Heart left ventricle (tissue), 16 donors: ENCODE measurements around the gene TMEM138. TPM values are rescaled to one million over a fixed set of nuclear protein-coding genes. Genes with fewer than 3 reads are reported as not detected.

Experiments
- ATAC-seq, 4 donors: fragments of 200-7000 bp; cut with Tn5 transposase; one replicate each; pipeline ENCODE4 v1.9.1; 2020 to 2022; ENCODE audit warnings: moderate library complexity in 4 of 4, mild to moderate bottlenecking in 3 of 4, moderate number of reproducible peaks in 1 of 4
- DNase-seq, 5 donors: peaks; one replicate each; pipeline ENCODE4 v3.0.0-alpha.2; 2020
- H3K27ac ChIP-seq, 12 donors: fragments of 200-600 bp; sonication (generic) in 4 of 12; one replicate each; pipeline versions ENCODE4 v1.5.0 to v1.8.0; 2016 to 2022; ENCODE audit warnings: mild to moderate bottlenecking in 2 of 12
- H3K27me3 ChIP-seq, 9 donors: fragments of 200-600 bp; sonication (generic) in 2 of 9; one replicate each; pipeline versions ENCODE4 v1.5.1 to v1.8.0; 2016 to 2022; ENCODE audit warnings: mild to moderate bottlenecking in 3 of 9
- H3K36me3 ChIP-seq, 9 donors: fragments of 200-600 bp; sonication (generic) in 2 of 9; one replicate each; pipeline versions ENCODE4 v1.5.0 to v1.8.0; 2018 to 2022; ENCODE audit warnings: mild to moderate bottlenecking in 2 of 9
- H3K4me1 ChIP-seq, 12 donors: fragments of 200-600 bp; sonication (generic) in 4 of 12; one replicate each; pipeline versions ENCODE4 v1.5.0 to v1.8.0; 2016 to 2022; ENCODE audit warnings: mild to moderate bottlenecking in 3 of 12
- H3K4me3 ChIP-seq, 12 donors: fragments of 200-600 bp; sonication (generic) in 4 of 12; one replicate each; pipeline versions ENCODE4 v1.5.0 to v1.8.0; 2017 to 2022; ENCODE audit warnings: mild to moderate bottlenecking in 9 of 12, moderate library complexity in 4 of 12
- H3K9me3 ChIP-seq, 12 donors: fragments of 200-600 bp; sonication (generic) in 4 of 12; one replicate each; pipeline versions ENCODE4 v1.5.0 to v1.8.0; 2016 to 2022; ENCODE audit warnings: mild to moderate bottlenecking in 1 of 12
- POLR2A ChIP-seq, 2 donors: fragments of 450-650 bp; IDR thresholded peaks; one replicate each; pipeline ENCODE4 v1.6.1; 2017; ENCODE audit warnings: antibody characterized with exemption in 2 of 2, mild to moderate bottlenecking in 2 of 2, moderate library complexity in 2 of 2
- WGBS, 4 donors: extraction: QIAGEN DNeasy Blood & Tissue Kit in 2 of 4; methylation state at CpG; one replicate each; pipeline versions ENCODE4 v1.1.5 to v1.1.7; 2013 to 2018; 5-methylcytosine and 5-hydroxymethylcytosine counted together
- intact Hi-C, 10 donors: fragments of 100-400 bp; cut with DNase I; formaldehyde crosslinking; loops; one replicate each; pipeline versions ENCODE4 v1.11.1 to v1.14.2; 2022
- long read RNA-seq, 3 donors: library from polyadenylated mRNA; unstranded; transcript quantifications; one replicate each; pipeline ENCODE4 v2.0.0, GENCODE V29; 2020 to 2021
- polyA plus RNA-seq, 2 donors: library from polyadenylated mRNA; stranded (reverse); fragments of 200-250 nt; gene quantifications; one replicate each; pipeline ENCODE4 v1.2.3, GENCODE V29; 2013
- total RNA-seq, 9 donors: library from RNA; depleted of rRNA in 2 of 9; stranded (reverse); fragments of >200 nt in 2 of 9; fragmentation: NEBNext Ultra II Directional in 3 of 9; extraction: Animal tissue kit (Norgen Biotek cat#: 25700) in 3 of 9; gene quantifications; one replicate each; pipeline versions ENCODE4 v1.1.0 to v1.2.4, GENCODE V29; 2016 to 2023
- TF ChIP-seq, protein P1 (sequence below), 12 donors: fragments of 200-600 bp; sonication (generic) in 4 of 12; IDR thresholded peaks; one replicate each; pipeline versions ENCODE4 v1.5.0 to v1.8.0; 2018 to 2022; ENCODE audit warnings: antibody characterized with exemption in 12 of 12, mild to moderate bottlenecking in 5 of 12
- donor health status: ischemic (EF 13 %, LVEDD 7.1; RV severe dilation, severe dysfunction).
- donor health status: healthy with polysubstance abuse.
- donor health status: DM: no; HTN: yes; CAD: no.
- donor health status: DM: no; HTN: no; CAD: no.
- donor health status: ischemic (EF 25% LVEDD 6.9; RV normal size, moderate dysfunction).
- donor health status: ischemic (EF 25% LVEDD 5.7; RV mildly dilated, moderate dysfunction).
- donor health status: healthy.
- donor health status: DM: yes; HTN: yes; CAD: no.
- donor health status: ischemic (EF 35%, LVEDD 5.7; RV mildly dilated, moderate dysfunction).
- donor health status: nonischemic (EF 11% LVEDD 7.7; RV severe dilation, severe dysfunction).
- donor health status: DM: yes; HTN: yes; CAD: no.
- donor health status: PGD.
- donor health status: ischemic (EF 29% LVEDD 5.4; RV normal size, mild dysfunction).
- donor health status: nonischemic (EF 23%, LVEDD 6.1; RV moderate dilation, normal function).

The TMEM138 gene
- total RNA-seq (10 to 100 TPM; 15.7 to 27.0 (median 19.0) TPM), polyA plus RNA-seq (10 to 100 TPM; 19.5 to 29.3 TPM)
- long read RNA-seq, donor 1, transcript TMEM138-201 (5 exons, 1,848 nt), result major isoform, 5 of 7 reads
- long read RNA-seq, donor 1, partial matches to known transcripts, result 0 of 7 reads
- long read RNA-seq, donor 1, other reads (novel, unspliced or antisense), result 2 of 7 reads
- long read RNA-seq, donor 2, transcript TMEM138-201 (5 exons, 1,848 nt), result major isoform, 32 of 41 reads
- long read RNA-seq, donor 2, partial matches to known transcripts, result 1 of 41 reads
- long read RNA-seq, donor 2, other reads (novel, unspliced or antisense), result 8 of 41 reads
- long read RNA-seq, donor 3, transcript TMEM138-201 (5 exons, 1,848 nt), result major isoform, 10 of 12 reads
- long read RNA-seq, donor 3, partial matches to known transcripts, result 0 of 12 reads
- long read RNA-seq, donor 3, other reads (novel, unspliced or antisense), result 2 of 12 reads

DNA sequence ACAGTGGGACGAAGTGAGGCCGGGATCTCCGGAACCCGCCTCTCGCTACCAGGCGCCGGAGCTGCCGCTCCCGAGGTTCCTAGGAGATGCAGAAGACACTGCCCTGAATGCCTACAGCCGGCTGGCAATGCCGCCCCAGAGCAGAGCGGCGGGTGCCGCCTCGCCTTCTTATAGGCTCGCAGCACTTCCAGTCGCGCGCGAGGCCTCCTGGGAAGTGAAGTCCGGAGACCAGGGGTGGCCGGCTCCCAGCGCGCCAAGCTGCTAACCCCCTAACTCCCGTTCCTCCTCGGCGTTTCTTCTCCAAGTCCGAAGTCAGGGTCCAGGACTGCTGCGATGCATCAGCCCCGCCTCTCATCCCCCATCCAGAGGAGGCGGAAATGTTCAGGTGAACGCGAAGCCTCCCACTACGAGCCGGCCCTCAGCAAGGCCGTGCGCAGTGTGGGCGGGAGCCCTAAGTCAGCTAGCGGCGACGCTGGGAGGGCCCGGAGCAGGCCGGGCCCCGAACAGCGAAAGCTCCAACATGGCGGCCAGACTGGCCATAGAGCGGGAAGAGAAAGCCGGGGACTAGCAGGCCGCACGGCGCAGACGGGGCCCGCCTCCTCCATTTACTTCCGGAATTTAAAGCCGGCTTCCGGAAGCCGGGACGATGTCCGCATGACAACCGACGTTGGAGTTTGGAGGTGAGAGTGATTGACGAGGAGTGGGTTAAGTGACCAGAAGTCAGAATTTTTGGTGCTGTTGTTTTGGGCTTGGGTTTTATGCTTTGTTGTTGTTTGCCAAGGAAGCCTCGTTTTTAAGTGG is at the start of gene TMEM138, which contains the start of gene CYB561A3:
Gene TMEM138 (plus strand): TSS at position 634 of the 801 bp plus-strand sequence. CDS start 2,017 bp downstream, outside the sequence.
Gene CYB561A3 (minus strand): TSS at position 142 of the 801 bp plus-strand sequence. CDS start 5,169 bp downstream, outside the sequence.
- intact Hi-C loops, result loop anchor here in 3 of 10 donors (1.0 to 2.0 kb wide), 2 partner anchors 29 kb away; partner anchors contain the start of genes DDB1 (in 3 of the 3) and TKFC (in 3 of the 3)
- Histone ChIP-seq H3K27me3 (no peaks in the 10 kb centered on the region), H3K4me3 (peak within 1 kb of the TSS; percentile 46 to 86 (median 73)), H3K9me3 (no peaks in the 10 kb centered on the region), H3K27ac (peak within 1 kb of the TSS; percentile 95 to 100 (median 99)), H3K4me1 (peaks cover 0 to 55% (median 28%) of the 10 kb centered on the region in 12 donors), H3K36me3 (peaks cover 0 to 35% (median 31%) of the 10 kb centered on the region in 9 donors)
- peak; percentile 96 to 97 (median 97) for ATAC-seq
- 0 to 1% (median 0%) methylated on average over 38 to 63 of the region's 63 CpGs for WGBS, 4 donors
- peak; percentile 91 to 95 (median 94) for DNase-seq
- TF ChIP-seq POLR2A (IDR thresholded peaks at IDR 0.05), result peak in 1 of 2 donors; percentile 79
- TF ChIP-seq, protein P1, sequence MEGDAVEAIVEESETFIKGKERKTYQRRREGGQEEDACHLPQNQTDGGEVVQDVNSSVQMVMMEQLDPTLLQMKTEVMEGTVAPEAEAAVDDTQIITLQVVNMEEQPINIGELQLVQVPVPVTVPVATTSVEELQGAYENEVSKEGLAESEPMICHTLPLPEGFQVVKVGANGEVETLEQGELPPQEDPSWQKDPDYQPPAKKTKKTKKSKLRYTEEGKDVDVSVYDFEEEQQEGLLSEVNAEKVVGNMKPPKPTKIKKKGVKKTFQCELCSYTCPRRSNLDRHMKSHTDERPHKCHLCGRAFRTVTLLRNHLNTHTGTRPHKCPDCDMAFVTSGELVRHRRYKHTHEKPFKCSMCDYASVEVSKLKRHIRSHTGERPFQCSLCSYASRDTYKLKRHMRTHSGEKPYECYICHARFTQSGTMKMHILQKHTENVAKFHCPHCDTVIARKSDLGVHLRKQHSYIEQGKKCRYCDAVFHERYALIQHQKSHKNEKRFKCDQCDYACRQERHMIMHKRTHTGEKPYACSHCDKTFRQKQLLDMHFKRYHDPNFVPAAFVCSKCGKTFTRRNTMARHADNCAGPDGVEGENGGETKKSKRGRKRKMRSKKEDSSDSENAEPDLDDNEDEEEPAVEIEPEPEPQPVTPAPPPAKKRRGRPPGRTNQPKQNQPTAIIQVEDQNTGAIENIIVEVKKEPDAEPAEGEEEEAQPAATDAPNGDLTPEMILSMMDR (IDR thresholded peaks at IDR 0.05), result no peak

DNA sequence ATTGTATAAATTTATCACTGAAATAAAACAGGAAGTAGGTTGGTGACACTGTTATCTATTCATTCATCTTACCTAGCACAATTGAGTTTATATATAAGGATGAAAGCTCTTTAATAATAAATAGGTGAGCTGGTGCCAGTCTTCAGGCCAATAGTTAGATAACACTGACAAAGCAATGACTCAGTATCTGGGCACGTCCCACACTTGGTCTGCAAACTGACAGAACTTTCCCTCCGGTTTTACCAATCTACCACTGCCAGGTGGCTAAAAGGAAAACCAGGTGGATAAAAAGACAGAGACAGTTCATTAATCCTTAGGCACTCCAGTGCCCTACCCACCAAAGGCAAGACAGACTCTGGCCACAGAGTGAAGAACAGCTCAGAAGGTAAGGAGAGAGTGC is 46.9 kb upstream of the TMEM138 start:
- H3K4me1 ChIP-seq, result no peaks in the 10 kb centered on the region
- H3K9me3 ChIP-seq, result no peaks in the 10 kb centered on the region
- peak in 1 of 4 donors; percentile 22 for ATAC-seq
- 60 to 83% (median 70%) methylated on average over 2 of the region's 2 CpGs for WGBS, 4 donors
- DNase-seq, result no peak
- no peak overlapping the region for H3K27ac ChIP-seq
- H3K4me3 ChIP-seq, result no peak overlapping the region
- no peak for TF ChIP-seq POLR2A (IDR thresholded peaks at IDR 0.05)
- TF ChIP-seq, protein P1 (IDR thresholded peaks at IDR 0.05), result no peak
- no peaks in the 10 kb centered on the region for H3K27me3 ChIP-seq
- peaks cover 3 to 100% (median 98%) of the 10 kb centered on the region in 9 donors for H3K36me3 ChIP-seq
- intact Hi-C loops, result no loop called here

DNA sequence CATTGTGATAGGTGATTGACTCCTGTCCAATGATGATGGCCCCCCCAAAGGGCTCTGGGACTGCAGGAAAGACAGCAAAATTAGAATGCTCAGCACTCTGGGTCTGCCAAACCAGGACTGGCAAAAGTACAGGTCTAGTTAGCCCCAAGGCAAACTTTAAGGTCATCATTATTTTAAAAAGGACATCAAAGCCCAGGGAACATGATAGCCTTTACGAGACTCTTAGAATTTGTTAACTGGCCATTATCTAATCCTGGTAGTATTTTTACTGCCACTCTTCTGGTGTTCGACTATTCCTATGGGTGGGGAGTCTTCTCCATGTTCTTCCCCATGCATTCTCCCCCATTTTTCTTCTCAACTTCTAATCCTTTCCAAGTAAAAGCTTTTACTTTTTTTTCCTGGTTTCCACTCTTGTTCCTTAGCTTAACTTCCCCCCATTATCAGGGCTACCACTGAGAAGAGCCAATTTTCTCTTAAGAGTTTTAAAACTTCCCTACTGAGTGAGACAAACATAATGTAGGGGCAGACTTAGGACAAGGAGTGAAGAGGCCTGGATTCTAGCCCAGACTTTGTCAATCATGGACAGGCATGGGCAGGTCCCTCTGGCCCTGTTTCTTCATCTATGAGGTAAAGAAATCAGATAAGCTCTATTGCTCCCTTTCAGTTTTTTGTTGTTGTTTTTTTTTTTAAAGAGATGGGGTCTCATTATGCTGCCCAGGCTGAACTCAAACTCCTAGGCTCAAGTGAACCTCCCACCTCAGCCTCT is 36.3 kb upstream of the TMEM138 start:
- TF ChIP-seq, protein P1 (IDR thresholded peaks at IDR 0.05), result no peak
- TF ChIP-seq POLR2A (IDR thresholded peaks at IDR 0.05), result no peak
- DNase-seq, result no peak
- Histone ChIP-seq H3K36me3 (peaks cover 2 to 100% (median 92%) of the 10 kb centered on the region in 9 donors), H3K9me3 (no peaks in the 10 kb centered on the region), H3K4me3 (no peak overlapping the region), H3K27me3 (no peaks in the 10 kb centered on the region), H3K4me1 (peaks cover 0 to 34% (median 12%) of the 10 kb centered on the region in 12 donors), H3K27ac (peak overlapping the region in 1 of 12 donors; percentile 32)
- intact Hi-C loops, result no loop called here
- peak; percentile 59 to 69 (median 64) for ATAC-seq
- WGBS, 4 donors, result 54 to 65% (median 63%) methylated on average over 2 of the region's 2 CpGs
